ENCODE measurements around the gene C15orf40.
"Not testable (repeated sequence)": the region's sequence is repeated elsewhere in the genome, so short reads cannot be mapped to it uniquely, and the experiment has no call there.

C15orf40 gene

GRCh38 chr15:83010709-83011270 lies 649 bp downstream of the C15orf40 start (continued):
- TF ChIP-seq ZBTB11 (tag by site-specific recombination; conservative IDR thresholded peaks at IDR 0.05; ENCODE audit: low read depth) (no peak), ZNF707 (tag by site-specific recombination; IDR thresholded peaks at IDR 0.05) (no peak), ZNF530 (tag by site-specific recombination; IDR thresholded peaks at IDR 0.05; ENCODE audit: low read depth) (no peak), ZNF626 (tag by site-specific recombination; IDR thresholded peaks at IDR 0.05) (no peak), ZIC2 (tag by site-specific recombination; IDR thresholded peaks at IDR 0.05) (no peak), RBAK (tag by site-specific recombination; IDR thresholded peaks at IDR 0.05) (no peak)

- H3K36me3 ChIP-seq (ENCODE audit: control insufficient read depth in 2 of 2, insufficient read depth in 1 of 2, low read length in 2 of 2), result peaks cover 11 to 13% of the 10 kb centered on the region in 2 experiments
- not testable (repeated sequence) for H3K4me3 ChIP-seq (ENCODE audit: low read depth, low read length); H3K4me1 ChIP-seq (ENCODE audit: control insufficient read depth, insufficient read depth, low read length); H3K9me3 ChIP-seq (ENCODE audit: control insufficient read depth, insufficient read depth, low read depth, low read length); H3K27ac ChIP-seq (ENCODE audit: extremely low read depth, low read depth, low read length)
- POLR2A ChIA-PET, result interaction anchor here (1.1 to 1.3 kb wide), 3 partner anchors 11 to 470 kb away, joined by 3 to 4 read pairs (median 3); partner anchors contain the start of gene C15orf40
- CTCF ChIA-PET, result interaction anchor here (0.6 to 5.0 kb wide), 19 partner anchors 9 to 470 kb away, joined by 3 to 54 read pairs (median 5); partner anchors contain the start of genes C15orf40, RAMAC and RPS17
Observed at GRCh38 chr15:83000672-83001031, 10.8 kb downstream of the C15orf40 start.

- Histone ChIP-seq H3K4me3 (ENCODE audit: low read depth, low read length) (no peak overlapping the region), H3K4me1 (ENCODE audit: control insufficient read depth, insufficient read depth, low read length) (no peaks in the 10 kb centered on the region), H3K36me3 (ENCODE audit: control insufficient read depth in 2 of 2, insufficient read depth in 1 of 2, low read length in 2 of 2) (peaks cover 7% of the 10 kb centered on the region in 2 experiments), H3K27ac (ENCODE audit: extremely low read depth, low read depth, low read length) (no peak overlapping the region), H3K9me3 (ENCODE audit: control insufficient read depth, insufficient read depth, low read depth, low read length) (no peaks in the 10 kb centered on the region)
- CTCF ChIA-PET, result interaction anchor here (0.5 to 5.0 kb wide), 33 partner anchors 10 to 469 kb away, joined by 3 to 54 read pairs (median 4); partner anchors contain the start of genes C15orf40, RAMAC and RPS17
- POLR2A ChIA-PET, result interaction anchor here (1.1 to 1.3 kb wide), 3 partner anchors 11 to 469 kb away, joined by 3 to 4 read pairs (median 3); partner anchors contain the start of gene C15orf40
- no peak for TF ChIP-seq EGR2 (tag by site-specific recombination; IDR thresholded peaks at IDR 0.05; ENCODE audit: low read depth)
- no peak for TF ChIP-seq ZNF292 (tag by site-specific recombination; IDR thresholded peaks at IDR 0.05; ENCODE audit: borderline replicate concordance, low read depth)
- TF ChIP-seq MEIS1 (CRISPR knock-in tag; IDR thresholded peaks at IDR 0.05; ENCODE audit: borderline replicate concordance), result no peak
- TF ChIP-seq ZNF660 (tag by site-specific recombination; IDR thresholded peaks at IDR 0.05), result peak; percentile 67; the same call in 1 of the 2 replicates
- no peak for TF ChIP-seq ZFHX2 (tag by site-specific recombination; conservative IDR thresholded peaks at IDR 0.05)
- TF ChIP-seq ZNF654 (tag by site-specific recombination; IDR thresholded peaks at IDR 0.05; ENCODE audit: low read depth), result peak; percentile 77
- no peak for TF ChIP-seq ZNF704 (tag by site-specific recombination; IDR thresholded peaks at IDR 0.05)
- no peak for TF ChIP-seq PRDM4 (tag by site-specific recombination; IDR thresholded peaks at IDR 0.05)
- TF ChIP-seq ZNF174 (tag by site-specific recombination; IDR thresholded peaks at IDR 0.05), result no peak
- TF ChIP-seq ZNF48 (tag by site-specific recombination; IDR thresholded peaks at IDR 0.05), result no peak
- TF ChIP-seq ZNF837 (tag by site-specific recombination; IDR thresholded peaks at IDR 0.05), result no peak
- no peak for TF ChIP-seq ZNF510 (tag by site-specific recombination; IDR thresholded peaks at IDR 0.05; ENCODE audit: insufficient replicate concordance)
- no peak for TF ChIP-seq YY1 (tag by site-specific recombination; IDR thresholded peaks at IDR 0.05)
- TF ChIP-seq ZNF776 (tag by site-specific recombination; IDR thresholded peaks at IDR 0.05; ENCODE audit: borderline replicate concordance), result no peak
- TF ChIP-seq ZNF404 (tag by site-specific recombination; IDR thresholded peaks at IDR 0.05), result no peak
- peak; percentile 10; the same call in 1 of the 2 replicates for TF ChIP-seq ZBTB17 (tag by site-specific recombination; IDR thresholded peaks at IDR 0.05)
- no peak for TF ChIP-seq SALL2 (tag by site-specific recombination; IDR thresholded peaks at IDR 0.05; ENCODE audit: borderline replicate concordance)
Observed at GRCh38 chr15:82999905-83000671, 11.4 kb downstream of the C15orf40 start.
